CD14-positive monocyte (primary cell): ENCODE measurements around the gene ULBP2. TPM values are rescaled to one million over a fixed set of nuclear protein-coding genes. Genes with fewer than 3 reads are reported as not detected.

Experiments
- DNase-seq, 3 donors: peaks; one replicate each; pipeline ENCODE4 v3.0.0-alpha.2; 2011 to 2022
- H2AFZ ChIP-seq: 2 replicates; pipeline ENCODE4 v1.6.0; 2012; ENCODE audit warnings: mild to moderate bottlenecking, low read depth, low read length, inconsistent platforms; ENCODE audit not compliant: insufficient read depth, poor library complexity, severe bottlenecking
- H3K27ac ChIP-seq, 2 donors: 1 replicate in 1 of 2; 2 replicates in 1 of 2; pipeline ENCODE4 v1.5.1; 2012 to 2013; ENCODE audit warnings: low read length in 2 of 2, control low read depth in 1 of 2, inconsistent platforms in 1 of 2, low read depth in 1 of 2, mild to moderate bottlenecking in 1 of 2
- H3K27me3 ChIP-seq, 2 donors: one replicate each; pipeline versions ENCODE4 v1.6.0 to v1.6.1; 2011 to 2013; ENCODE audit warnings: low read length in 2 of 2; ENCODE audit not compliant: control insufficient read depth in 2 of 2, insufficient read depth in 2 of 2
- H3K36me3 ChIP-seq, 2 donors: replicated peaks in 1 of 2; 1 replicate in 1 of 2; 2 replicates in 1 of 2; pipeline versions ENCODE4 v1.5.1 to v1.6.1; 2012 to 2013; ENCODE audit warnings: low read length in 2 of 2, control low read depth in 1 of 2, inconsistent platforms in 1 of 2, mild to moderate bottlenecking in 1 of 2; ENCODE audit not compliant: insufficient read depth in 2 of 2, control insufficient read depth in 1 of 2
- H3K4me1 ChIP-seq, 2 donors: 1 replicate in 1 of 2; 2 replicates in 1 of 2; pipeline versions ENCODE4 v1.5.1 to v1.6.1; 2012 to 2013; ENCODE audit warnings: low read length in 2 of 2, control low read depth in 1 of 2, inconsistent platforms in 1 of 2, mild to moderate bottlenecking in 1 of 2, moderate library complexity in 1 of 2; ENCODE audit not compliant: insufficient read depth in 2 of 2, control insufficient read depth in 1 of 2
- H3K4me2 ChIP-seq: replicated peaks from 2 replicates; pipeline ENCODE3; 2012; ENCODE audit warnings: low read length, moderate library complexity, mild to moderate bottlenecking; ENCODE audit not compliant: poor library complexity, severe bottlenecking; ENCODE audit errors: extremely low read depth
- H3K4me3 ChIP-seq, 3 experiments: fragments of 200-600 bp in 1 of 3; sonication (generic) in 1 of 3; replicated peaks in 1 of 3; 1 replicate in 2 of 3; 2 replicates in 1 of 3; pipeline ENCODE4 v1.5.1; 2011 to 2013; ENCODE audit warnings: low read length in 3 of 3, mild to moderate bottlenecking in 3 of 3, control low read depth in 2 of 3, low read depth in 2 of 3, inconsistent platforms in 1 of 3, moderate library complexity in 1 of 3
- H3K79me2 ChIP-seq: 2 replicates; pipeline ENCODE4 v1.6.0; 2012; ENCODE audit warnings: mild to moderate bottlenecking, control low read depth, inconsistent platforms, low read length, moderate library complexity; ENCODE audit not compliant: insufficient read depth
- H3K9ac ChIP-seq: 2 replicates; pipeline ENCODE4 v1.6.0; 2017; ENCODE audit warnings: low read length, mild to moderate bottlenecking; ENCODE audit not compliant: insufficient read depth, poor library complexity, severe bottlenecking
- H3K9me3 ChIP-seq, 2 donors: replicated peaks in 1 of 2; 1 replicate in 1 of 2; 2 replicates in 1 of 2; pipeline versions ENCODE4 v1.5.1 to v1.6.1; 2012 to 2013; ENCODE audit warnings: low read length in 2 of 2, control low read depth in 1 of 2; ENCODE audit not compliant: control insufficient read depth in 1 of 2, insufficient read depth in 1 of 2
- H4K20me1 ChIP-seq: 2 replicates; pipeline ENCODE4 v1.6.0; 2012; ENCODE audit warnings: mild to moderate bottlenecking, low read length, control low read depth, moderate library complexity; ENCODE audit not compliant: insufficient read depth
- H3K27ac Mint-ChIP-seq, 7 donors: one replicate each; pipeline ENCODE4 v1.8.0; 2020; ENCODE audit warnings: mild to moderate bottlenecking in 7 of 7, mixed read lengths in 7 of 7, moderate library complexity in 6 of 7, inconsistent platforms in 2 of 7
- H3K27me3 Mint-ChIP-seq, 3 donors: one replicate each; pipeline ENCODE4 v1.8.0; 2021 to 2022; ENCODE audit warnings: low read depth in 3 of 3, mild to moderate bottlenecking in 3 of 3, mixed read lengths in 3 of 3, moderate library complexity in 3 of 3, inconsistent platforms in 1 of 3
- H3K36me3 Mint-ChIP-seq, 2 donors: one replicate each; pipeline ENCODE4 v1.8.0; 2020; ENCODE audit warnings: mixed read lengths in 2 of 2, inconsistent platforms in 1 of 2, mild to moderate bottlenecking in 1 of 2
- H3K4me1 Mint-ChIP-seq: one replicate; pipeline ENCODE4 v1.8.0; 2020; ENCODE audit warnings: mild to moderate bottlenecking, mixed read lengths
- H3K4me3 Mint-ChIP-seq, 2 donors: one replicate each; pipeline ENCODE4 v1.8.0; 2020; ENCODE audit warnings: mild to moderate bottlenecking in 2 of 2, mixed read lengths in 2 of 2, moderate library complexity in 1 of 2
- H3K9me3 Mint-ChIP-seq, 7 donors: one replicate each; pipeline ENCODE4 v1.8.0; 2020 to 2022; ENCODE audit warnings: mixed read lengths in 7 of 7, mild to moderate bottlenecking in 6 of 7, moderate library complexity in 6 of 7, inconsistent platforms in 2 of 7
- WGBS: methylation state at CpG from one replicate; pipeline ENCODE4 v1.1.5; 2013; ENCODE audit warnings: missing lambda C conversion rate; ENCODE audit not compliant: insufficient coverage; 5-methylcytosine and 5-hydroxymethylcytosine counted together
- intact Hi-C, 2 donors: fragments of 100-400 bp; cut with micrococcal nuclease; formaldehyde crosslinking; loops; one replicate each; pipeline versions ENCODE4 v1.15.0 to v1.15.1; 2023
- polyA plus RNA-seq, 3 donors: library from polyadenylated mRNA; depleted of rRNA in 1 of 3; unstranded in 2 of 3; stranded (reverse) in 1 of 3; fragments of 300-500 nt in 2 of 3; fragments of >200 nt in 1 of 3; fragmentation: Illumina TruSeq in 2 of 3; gene quantifications; 1 replicate in 2 of 3; 2 replicates in 1 of 3; pipeline ENCODE4 v1.2.3, GENCODE V29; 2012 to 2021
- TF ChIP-seq, protein P1 (sequence below): fragments of 200-600 bp; IDR thresholded peaks from one replicate; pipeline ENCODE4 v1.8.0; 2022; ENCODE audit warnings: antibody characterized with exemption, mild to moderate bottlenecking

The ULBP2 gene
- polyA plus RNA-seq, 3 donors = 0.31 to 0.49 TPM; not detected in 1

- DNase-seq = peak; percentile 75 to 82 (median 76)
- peak within 1 kb of the TSS; percentile 27 for H3K9ac ChIP-seq
- WGBS = under 1% methylated on average over 36 of the region's 40 CpGs
- H2AFZ ChIP-seq = peak within 1 kb of the TSS; percentile 66
- H3K27ac ChIP-seq = no peak within 1 kb of the TSS
- peaks cover 28 to 29% of the 10 kb centered on the region in 2 donors for H3K4me1 ChIP-seq
- H3K4me2 ChIP-seq = peak within 1 kb of the TSS; percentile 75
- Mint-ChIP-seq H3K9me3 (peaks cover 0 to 26% (median 16%) of the 10 kb centered on the region in 7 donors), H3K27me3 (peaks cover 63 to 75% (median 70%) of the 10 kb centered on the region in 3 donors), H3K4me1 (peaks cover 31% of the 10 kb centered on the region), H3K36me3 (peaks cover 8 to 15% of the 10 kb centered on the region in 2 donors), H3K27ac (peak within 1 kb of the TSS in 4 of 7 donors; percentile 18 to 59 (median 40)), H3K4me3 (peak within 1 kb of the TSS; percentile 78 to 96)
- H4K20me1 ChIP-seq = no peaks in the 10 kb centered on the region
- intact Hi-C loops = loop anchor here in 1 of 2 donors (5.0 to 10.0 kb wide), 2 partner anchors 85 to 198 kb away; no protein-coding TSS in a partner anchor
- H3K9me3 ChIP-seq = peaks cover 0 to 4% of the 10 kb centered on the region in 2 donors
- TF ChIP-seq, protein P1, sequence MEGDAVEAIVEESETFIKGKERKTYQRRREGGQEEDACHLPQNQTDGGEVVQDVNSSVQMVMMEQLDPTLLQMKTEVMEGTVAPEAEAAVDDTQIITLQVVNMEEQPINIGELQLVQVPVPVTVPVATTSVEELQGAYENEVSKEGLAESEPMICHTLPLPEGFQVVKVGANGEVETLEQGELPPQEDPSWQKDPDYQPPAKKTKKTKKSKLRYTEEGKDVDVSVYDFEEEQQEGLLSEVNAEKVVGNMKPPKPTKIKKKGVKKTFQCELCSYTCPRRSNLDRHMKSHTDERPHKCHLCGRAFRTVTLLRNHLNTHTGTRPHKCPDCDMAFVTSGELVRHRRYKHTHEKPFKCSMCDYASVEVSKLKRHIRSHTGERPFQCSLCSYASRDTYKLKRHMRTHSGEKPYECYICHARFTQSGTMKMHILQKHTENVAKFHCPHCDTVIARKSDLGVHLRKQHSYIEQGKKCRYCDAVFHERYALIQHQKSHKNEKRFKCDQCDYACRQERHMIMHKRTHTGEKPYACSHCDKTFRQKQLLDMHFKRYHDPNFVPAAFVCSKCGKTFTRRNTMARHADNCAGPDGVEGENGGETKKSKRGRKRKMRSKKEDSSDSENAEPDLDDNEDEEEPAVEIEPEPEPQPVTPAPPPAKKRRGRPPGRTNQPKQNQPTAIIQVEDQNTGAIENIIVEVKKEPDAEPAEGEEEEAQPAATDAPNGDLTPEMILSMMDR = no peak
- peak within 1 kb of the TSS; percentile 8 to 73 (median 23) for H3K4me3 ChIP-seq
- peaks cover 25 to 60% of the 10 kb centered on the region in 2 donors for H3K27me3 ChIP-seq
- no peaks in the 10 kb centered on the region for H3K79me2 ChIP-seq
- H3K36me3 ChIP-seq = no peaks in the 10 kb centered on the region
These were observed 19.0 kb upstream of the ULBP2 start, which contains the start of gene RAET1G for GRCh38 chr6:149922642-149923326. Gene RAET1G (minus strand): TSS chr6:149923121. CDS start chr6:149923010, 111 bp downstream.

- Histone ChIP-seq H3K4me3 (peak overlapping the region; percentile 8 to 73 (median 23)), H3K4me1 (peaks cover 28 to 29% of the 10 kb centered on the region in 2 donors), H3K9me3 (peaks cover 0 to 4% of the 10 kb centered on the region in 2 donors), H4K20me1 (no peaks in the 10 kb centered on the region), H3K9ac (no peak overlapping the region), H3K27ac (no peak overlapping the region), H3K79me2 (no peaks in the 10 kb centered on the region), H2AFZ (peak overlapping the region; percentile 66), H3K27me3 (peaks cover 25 to 61% of the 10 kb centered on the region in 2 donors), H3K4me2 (peak overlapping the region; percentile 75), H3K36me3 (no peaks in the 10 kb centered on the region)
- Mint-ChIP-seq H3K4me3 (peak overlapping the region; percentile 78 to 94), H3K27ac (peak overlapping the region in 3 of 7 donors; percentile 40 to 59 (median 40)), H3K27me3 (peaks cover 69 to 82% (median 74%) of the 10 kb centered on the region in 3 donors), H3K4me1 (peaks cover 31% of the 10 kb centered on the region), H3K36me3 (peaks cover 8 to 15% of the 10 kb centered on the region in 2 donors), H3K9me3 (peaks cover 0 to 26% (median 16%) of the 10 kb centered on the region in 7 donors)
- intact Hi-C loops = loop anchor here in 1 of 2 donors (5.0 to 10.0 kb wide), 2 partner anchors 86 to 199 kb away; no protein-coding TSS in a partner anchor
- TF ChIP-seq, protein P1 = no peak
- WGBS = 14% methylated on average over 16 of the region's 33 CpGs
- DNase-seq = no peak
These were observed 18.4 kb upstream of the ULBP2 start for GRCh38 chr6:149923327-149923986.
